Vagina (tissue), 2 donors: Measurements from ENCODE around the gene ZNF804A.

Source experiments
- CTCF ChIP-seq, 3 experiments: fragments of 450-650 bp in 2 of 3; fragments of 200-600 bp in 1 of 3; sonication (generic) in 1 of 3; IDR thresholded peaks; one replicate each; pipeline ENCODE4 v1.5.1; 2017 to 2019; ENCODE audit warnings: antibody characterized with exemption in 3 of 3, mild to moderate bottlenecking in 2 of 3, moderate library complexity in 2 of 3
- POLR2AphosphoS5 ChIP-seq, 2 donors: sonication (generic); formaldehyde crosslinking; IDR thresholded peaks; one replicate each; pipeline ENCODE4 v1.9.0; 2017; ENCODE audit warnings: antibody characterized with exemption in 2 of 2, mild to moderate bottlenecking in 2 of 2, low read depth in 1 of 2; ENCODE audit not compliant: insufficient read depth in 1 of 2

GRCh38 chr2:184555352-184555751, 43.0 kb upstream of the ZNF804A start:
- TF ChIP-seq POLR2AphosphoS5 (IDR thresholded peaks at IDR 0.05; ENCODE audit: insufficient read depth in 1 of 2, low read depth in 1 of 2) (no peak), CTCF (IDR thresholded peaks at IDR 0.05) (no peak)
